ENCODE measurements around the gene CORO6. TPM values are rescaled to one million over a fixed set of nuclear protein-coding genes. Genes with fewer than 3 reads are reported as not detected.

The CORO6 gene
- polyA plus RNA-seq, 5 donors: 3.4 to 8.2 (median 5.5) TPM

- DNase-seq: peak; percentile 85
Observed at GRCh38 chr17:29613352-29613837, 9.3 kb downstream of the CORO6 start.

- no peak for DNase-seq
Observed at GRCh38 chr17:29612404-29613280, 10.1 kb downstream of the CORO6 start.

- no peak for DNase-seq
Observed at GRCh38 chr17:29612094-29612403, 10.7 kb downstream of the CORO6 start.

GRCh38 chr17:29611351-29612093 lies 11.2 kb downstream of the CORO6 start:
- DNase-seq: no peak

- DNase-seq: no peak
Observed at GRCh38 chr17:29610395-29610794, 12.3 kb downstream of the CORO6 start.

GRCh38 chr17:29608986-29609385 lies 13.7 kb downstream of the CORO6 start:
- no peak for DNase-seq

GRCh38 chr17:29607557-29608195 lies 15.0 kb downstream of the CORO6 start:
- no peak for DNase-seq

GRCh38 chr17:29603109-29603674 lies 19.5 kb downstream of the CORO6 start:
- no peak for DNase-seq

- no peak for DNase-seq
Observed at GRCh38 chr17:29597361-29598172, 25.1 kb downstream of the CORO6 start.

GRCh38 chr17:29596811-29597210 lies 25.9 kb downstream of the CORO6 start:
- no peak for DNase-seq

- no peak for DNase-seq
Observed at GRCh38 chr17:29595943-29596774, 26.6 kb downstream of the CORO6 start.

GRCh38 chr17:29595107-29595942 lies 27.4 kb downstream of the CORO6 start:
- DNase-seq: no peak

- DNase-seq: no peak
Observed at GRCh38 chr17:29594519-29595090, 28.1 kb downstream of the CORO6 start.

- no peak for DNase-seq
Observed at GRCh38 chr17:29593591-29594518, 28.9 kb downstream of the CORO6 start.

- no peak for DNase-seq
Observed at GRCh38 chr17:29592850-29593551, 29.7 kb downstream of the CORO6 start, which contains the start of gene ANKRD13B. Gene ANKRD13B, plus strand, starts transcription at chr17:29593132. Its CDS starts 490 bp downstream, at chr17:29593622.

GRCh38 chr17:29591737-29592608 lies 30.7 kb downstream of the CORO6 start:
- peak; percentile 87 to 89 for DNase-seq

Measured in right lung (tissue), 5 donors.